Sigmoid colon (tissue), 4 donors: ENCODE measurements around the gene AKAP8L.

Experiments
- EP300 ChIP-seq, 4 donors: sonication (generic); formaldehyde crosslinking; IDR thresholded peaks; one replicate each; pipeline ENCODE4 v1.6.1; 2017; ENCODE audit warnings: antibody characterized with exemption in 4 of 4
- POLR2A ChIP-seq, 2 donors: fragments of 450-650 bp; IDR thresholded peaks; one replicate each; pipeline ENCODE4 v1.6.1; 2016; ENCODE audit warnings: antibody characterized with exemption in 2 of 2, mild to moderate bottlenecking in 2 of 2, moderate library complexity in 2 of 2
- TF ChIP-seq, protein P1 (sequence below), 4 experiments: fragments of 450-650 bp in 3 of 4; fragments of 200-600 bp in 1 of 4; IDR thresholded peaks; one replicate each; pipeline ENCODE4 v1.5.1; 2016 to 2019; ENCODE audit warnings: antibody characterized with exemption in 4 of 4, mild to moderate bottlenecking in 3 of 4, moderate library complexity in 2 of 4

DNA sequence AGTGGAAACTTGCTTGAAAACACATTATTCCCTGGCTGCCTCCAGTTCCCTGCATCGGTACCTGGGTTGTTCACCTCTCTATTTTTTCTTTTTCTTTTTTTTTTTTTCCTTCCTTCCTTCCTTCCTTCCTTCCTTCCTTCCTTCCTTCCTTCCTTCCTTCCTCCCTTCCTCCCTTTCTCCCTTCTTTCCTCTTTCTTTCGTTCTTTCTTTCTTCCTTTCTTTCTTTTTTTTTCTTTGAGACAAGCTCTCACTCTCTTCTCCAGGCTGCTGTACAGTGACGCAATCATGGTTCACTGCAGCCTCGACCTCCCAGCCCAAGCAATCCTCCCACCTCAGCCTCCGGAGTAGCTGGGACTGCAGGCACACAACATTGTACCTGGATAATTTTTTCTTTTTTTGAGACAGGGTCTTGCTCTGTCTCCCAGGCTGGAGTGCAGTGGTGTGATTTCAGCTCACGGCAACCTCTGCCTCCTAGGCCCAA lies 49.0 kb upstream of the AKAP8L start:
- TF ChIP-seq POLR2A (IDR thresholded peaks at IDR 0.05), result no peak
- TF ChIP-seq, protein P1, sequence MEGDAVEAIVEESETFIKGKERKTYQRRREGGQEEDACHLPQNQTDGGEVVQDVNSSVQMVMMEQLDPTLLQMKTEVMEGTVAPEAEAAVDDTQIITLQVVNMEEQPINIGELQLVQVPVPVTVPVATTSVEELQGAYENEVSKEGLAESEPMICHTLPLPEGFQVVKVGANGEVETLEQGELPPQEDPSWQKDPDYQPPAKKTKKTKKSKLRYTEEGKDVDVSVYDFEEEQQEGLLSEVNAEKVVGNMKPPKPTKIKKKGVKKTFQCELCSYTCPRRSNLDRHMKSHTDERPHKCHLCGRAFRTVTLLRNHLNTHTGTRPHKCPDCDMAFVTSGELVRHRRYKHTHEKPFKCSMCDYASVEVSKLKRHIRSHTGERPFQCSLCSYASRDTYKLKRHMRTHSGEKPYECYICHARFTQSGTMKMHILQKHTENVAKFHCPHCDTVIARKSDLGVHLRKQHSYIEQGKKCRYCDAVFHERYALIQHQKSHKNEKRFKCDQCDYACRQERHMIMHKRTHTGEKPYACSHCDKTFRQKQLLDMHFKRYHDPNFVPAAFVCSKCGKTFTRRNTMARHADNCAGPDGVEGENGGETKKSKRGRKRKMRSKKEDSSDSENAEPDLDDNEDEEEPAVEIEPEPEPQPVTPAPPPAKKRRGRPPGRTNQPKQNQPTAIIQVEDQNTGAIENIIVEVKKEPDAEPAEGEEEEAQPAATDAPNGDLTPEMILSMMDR (IDR thresholded peaks at IDR 0.05), result no peak
- no peak for TF ChIP-seq EP300 (IDR thresholded peaks at IDR 0.05)
